Measurements from ENCODE around the gene GNAQ.

GNAQ gene

DNA sequence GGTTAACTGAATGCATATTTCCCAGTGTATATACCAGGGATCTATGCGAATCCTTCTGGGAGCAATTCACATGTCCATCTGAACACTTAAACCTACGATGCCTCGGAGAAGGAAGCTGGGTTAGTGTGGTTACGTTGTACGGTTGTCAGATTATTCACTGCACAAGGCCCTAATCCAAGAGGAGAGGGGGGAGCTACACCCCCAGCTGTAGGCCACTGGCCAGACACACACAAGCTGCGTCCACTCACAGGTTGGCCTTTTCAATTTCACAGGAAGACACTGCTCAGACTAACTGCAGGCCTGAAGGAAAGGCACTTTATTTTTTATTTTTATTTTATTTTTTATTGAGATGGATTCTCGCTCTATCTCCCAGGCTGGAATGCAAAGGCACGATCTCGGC, 199.0 kb downstream of the GNAQ start:
- no peak for TF ChIP-seq CEBPB (IDR thresholded peaks at IDR 0.05)
- TF ChIP-seq ZBTB7A (IDR thresholded peaks at IDR 0.05; ENCODE audit: low read depth) = no peak
- TF ChIP-seq TCF12 (IDR thresholded peaks at IDR 0.05; ENCODE audit: low read depth) = no peak
- TF ChIP-seq TAF1 (IDR thresholded peaks at IDR 0.05; ENCODE audit: low read depth) = no peak
- TF ChIP-seq FOXM1 (IDR thresholded peaks at IDR 0.05; ENCODE audit: borderline replicate concordance, low read depth) = no peak
- TF ChIP-seq EP300 (IDR thresholded peaks at IDR 0.05; ENCODE audit: borderline replicate concordance) = no peak
- no peak for TF ChIP-seq YY1 (IDR thresholded peaks at IDR 0.05; ENCODE audit: low read depth)
- TF ChIP-seq, protein P1, sequence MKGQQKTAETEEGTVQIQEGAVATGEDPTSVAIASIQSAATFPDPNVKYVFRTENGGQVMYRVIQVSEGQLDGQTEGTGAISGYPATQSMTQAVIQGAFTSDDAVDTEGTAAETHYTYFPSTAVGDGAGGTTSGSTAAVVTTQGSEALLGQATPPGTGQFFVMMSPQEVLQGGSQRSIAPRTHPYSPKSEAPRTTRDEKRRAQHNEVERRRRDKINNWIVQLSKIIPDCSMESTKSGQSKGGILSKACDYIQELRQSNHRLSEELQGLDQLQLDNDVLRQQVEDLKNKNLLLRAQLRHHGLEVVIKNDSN (IDR thresholded peaks at IDR 0.05) = no peak
- TF ChIP-seq, protein P2, sequence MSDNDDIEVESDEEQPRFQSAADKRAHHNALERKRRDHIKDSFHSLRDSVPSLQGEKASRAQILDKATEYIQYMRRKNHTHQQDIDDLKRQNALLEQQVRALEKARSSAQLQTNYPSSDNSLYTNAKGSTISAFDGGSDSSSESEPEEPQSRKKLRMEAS (IDR thresholded peaks at IDR 0.05) = no peak
- no peak for TF ChIP-seq RAD21 (IDR thresholded peaks at IDR 0.05; ENCODE audit: low read depth)
- no peak for TF ChIP-seq NFIC (IDR thresholded peaks at IDR 0.05)

DNA sequence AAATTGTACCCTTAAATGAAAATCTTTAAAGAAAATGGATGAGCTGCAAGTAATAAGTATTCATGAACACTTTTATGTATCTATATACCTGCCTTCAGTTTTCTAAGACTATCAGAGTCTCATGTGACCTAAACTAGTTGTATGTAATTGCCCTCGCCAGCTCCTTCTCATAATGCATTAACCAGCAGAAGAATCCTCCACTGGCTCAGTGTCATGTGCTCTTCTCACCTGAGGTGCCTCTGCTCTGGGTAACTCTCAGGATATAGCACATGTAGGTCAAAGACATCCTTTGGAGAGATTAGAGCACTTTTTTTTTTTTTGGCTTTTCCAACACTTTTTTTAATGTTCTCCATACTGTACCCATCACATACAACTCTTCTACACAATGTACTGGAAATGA, 199.8 kb downstream of the GNAQ start:
- TF ChIP-seq, protein P2 (IDR thresholded peaks at IDR 0.05) = no peak
- TF ChIP-seq, protein P1 (IDR thresholded peaks at IDR 0.05) = no peak
- no peak for TF ChIP-seq TEAD4 (IDR thresholded peaks at IDR 0.05)
- TF ChIP-seq RAD21 (IDR thresholded peaks at IDR 0.05; ENCODE audit: low read depth) = no peak
- no peak for TF ChIP-seq EP300 (IDR thresholded peaks at IDR 0.05; ENCODE audit: borderline replicate concordance)
- TF ChIP-seq, protein P3, sequence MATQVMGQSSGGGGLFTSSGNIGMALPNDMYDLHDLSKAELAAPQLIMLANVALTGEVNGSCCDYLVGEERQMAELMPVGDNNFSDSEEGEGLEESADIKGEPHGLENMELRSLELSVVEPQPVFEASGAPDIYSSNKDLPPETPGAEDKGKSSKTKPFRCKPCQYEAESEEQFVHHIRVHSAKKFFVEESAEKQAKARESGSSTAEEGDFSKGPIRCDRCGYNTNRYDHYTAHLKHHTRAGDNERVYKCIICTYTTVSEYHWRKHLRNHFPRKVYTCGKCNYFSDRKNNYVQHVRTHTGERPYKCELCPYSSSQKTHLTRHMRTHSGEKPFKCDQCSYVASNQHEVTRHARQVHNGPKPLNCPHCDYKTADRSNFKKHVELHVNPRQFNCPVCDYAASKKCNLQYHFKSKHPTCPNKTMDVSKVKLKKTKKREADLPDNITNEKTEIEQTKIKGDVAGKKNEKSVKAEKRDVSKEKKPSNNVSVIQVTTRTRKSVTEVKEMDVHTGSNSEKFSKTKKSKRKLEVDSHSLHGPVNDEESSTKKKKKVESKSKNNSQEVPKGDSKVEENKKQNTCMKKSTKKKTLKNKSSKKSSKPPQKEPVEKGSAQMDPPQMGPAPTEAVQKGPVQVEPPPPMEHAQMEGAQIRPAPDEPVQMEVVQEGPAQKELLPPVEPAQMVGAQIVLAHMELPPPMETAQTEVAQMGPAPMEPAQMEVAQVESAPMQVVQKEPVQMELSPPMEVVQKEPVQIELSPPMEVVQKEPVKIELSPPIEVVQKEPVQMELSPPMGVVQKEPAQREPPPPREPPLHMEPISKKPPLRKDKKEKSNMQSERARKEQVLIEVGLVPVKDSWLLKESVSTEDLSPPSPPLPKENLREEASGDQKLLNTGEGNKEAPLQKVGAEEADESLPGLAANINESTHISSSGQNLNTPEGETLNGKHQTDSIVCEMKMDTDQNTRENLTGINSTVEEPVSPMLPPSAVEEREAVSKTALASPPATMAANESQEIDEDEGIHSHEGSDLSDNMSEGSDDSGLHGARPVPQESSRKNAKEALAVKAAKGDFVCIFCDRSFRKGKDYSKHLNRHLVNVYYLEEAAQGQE (IDR thresholded peaks at IDR 0.05; ENCODE audit: low read depth) = no peak
- TF ChIP-seq TAF1 (IDR thresholded peaks at IDR 0.05; ENCODE audit: low read depth) = no peak
- no peak for TF ChIP-seq NFIC (IDR thresholded peaks at IDR 0.05)
- TF ChIP-seq EGR1 (IDR thresholded peaks at IDR 0.05) = no peak
- TF ChIP-seq CEBPB (IDR thresholded peaks at IDR 0.05) = no peak
- TF ChIP-seq FOXM1 (IDR thresholded peaks at IDR 0.05; ENCODE audit: borderline replicate concordance, low read depth) = no peak
- TF ChIP-seq YY1 (IDR thresholded peaks at IDR 0.05; ENCODE audit: low read depth) = no peak
- TF ChIP-seq CREB1 (IDR thresholded peaks at IDR 0.05; ENCODE audit: low read depth) = no peak
- no peak for TF ChIP-seq ZBTB7A (IDR thresholded peaks at IDR 0.05; ENCODE audit: low read depth)
- no peak for TF ChIP-seq TCF12 (IDR thresholded peaks at IDR 0.05; ENCODE audit: low read depth)

DNA sequence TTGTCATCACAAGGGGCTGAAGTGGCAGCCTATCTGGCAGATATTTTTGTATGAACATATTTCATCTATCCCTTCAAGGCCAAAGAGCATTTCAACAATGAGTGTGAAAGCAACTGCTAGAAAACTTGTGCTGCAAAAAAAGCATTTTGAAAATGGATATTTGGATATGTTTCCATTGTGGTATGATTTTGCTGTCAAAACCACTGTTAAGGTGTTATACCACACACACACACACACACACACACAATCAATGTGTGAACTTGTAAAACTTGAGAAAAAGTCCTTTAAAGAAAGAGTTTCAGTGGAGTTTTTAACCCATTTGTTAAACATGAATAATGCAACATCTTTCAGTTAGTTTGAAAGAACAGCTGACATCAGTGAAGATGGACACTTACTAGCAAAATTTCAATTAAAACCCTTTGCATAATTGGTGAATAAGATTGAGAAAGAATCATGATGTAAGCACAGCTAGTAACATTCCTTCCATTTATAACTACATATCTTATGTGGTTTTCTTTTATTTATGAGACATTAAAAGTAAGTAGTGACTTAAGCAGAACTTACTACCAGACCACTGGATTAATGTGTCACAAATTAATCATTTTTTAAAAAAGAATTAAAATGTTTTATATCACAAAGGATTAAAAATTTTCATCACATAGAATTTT, 200.9 kb downstream of the GNAQ start:
- TF ChIP-seq FOXM1 (IDR thresholded peaks at IDR 0.05; ENCODE audit: borderline replicate concordance, low read depth) (no peak), CREB1 (IDR thresholded peaks at IDR 0.05; ENCODE audit: low read depth) (no peak), CEBPB (IDR thresholded peaks at IDR 0.05) (no peak), ZBTB7A (IDR thresholded peaks at IDR 0.05; ENCODE audit: low read depth) (no peak), EP300 (IDR thresholded peaks at IDR 0.05; ENCODE audit: borderline replicate concordance) (no peak), TEAD4 (IDR thresholded peaks at IDR 0.05) (no peak), RAD21 (IDR thresholded peaks at IDR 0.05; ENCODE audit: low read depth) (no peak), TAF1 (IDR thresholded peaks at IDR 0.05; ENCODE audit: low read depth) (no peak), YY1 (IDR thresholded peaks at IDR 0.05; ENCODE audit: low read depth) (no peak)
- TF ChIP-seq, protein P3 (IDR thresholded peaks at IDR 0.05; ENCODE audit: low read depth) = no peak

DNA sequence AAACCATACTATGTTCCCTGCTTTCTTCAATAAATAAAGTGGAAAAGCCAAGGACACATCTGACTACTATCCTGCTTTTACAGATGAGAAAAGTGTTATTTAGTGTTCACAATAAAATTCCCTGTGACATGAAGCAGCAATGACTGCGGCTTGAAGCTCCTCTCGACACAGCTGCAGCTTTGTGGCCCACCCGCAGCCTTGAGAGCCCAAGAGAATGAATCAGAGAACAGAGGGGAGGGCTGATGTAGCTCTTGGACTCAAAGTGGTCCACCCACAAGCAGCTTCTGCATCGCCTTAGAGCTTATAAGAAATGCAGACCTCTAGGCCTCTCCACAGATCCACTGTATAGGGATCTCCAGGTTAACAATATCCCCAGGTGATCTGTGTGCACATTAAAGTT, 202.2 kb downstream of the GNAQ start:
- TF ChIP-seq, protein P1 (IDR thresholded peaks at IDR 0.05) = no peak
- no peak for TF ChIP-seq TCF12 (IDR thresholded peaks at IDR 0.05; ENCODE audit: low read depth)

DNA sequence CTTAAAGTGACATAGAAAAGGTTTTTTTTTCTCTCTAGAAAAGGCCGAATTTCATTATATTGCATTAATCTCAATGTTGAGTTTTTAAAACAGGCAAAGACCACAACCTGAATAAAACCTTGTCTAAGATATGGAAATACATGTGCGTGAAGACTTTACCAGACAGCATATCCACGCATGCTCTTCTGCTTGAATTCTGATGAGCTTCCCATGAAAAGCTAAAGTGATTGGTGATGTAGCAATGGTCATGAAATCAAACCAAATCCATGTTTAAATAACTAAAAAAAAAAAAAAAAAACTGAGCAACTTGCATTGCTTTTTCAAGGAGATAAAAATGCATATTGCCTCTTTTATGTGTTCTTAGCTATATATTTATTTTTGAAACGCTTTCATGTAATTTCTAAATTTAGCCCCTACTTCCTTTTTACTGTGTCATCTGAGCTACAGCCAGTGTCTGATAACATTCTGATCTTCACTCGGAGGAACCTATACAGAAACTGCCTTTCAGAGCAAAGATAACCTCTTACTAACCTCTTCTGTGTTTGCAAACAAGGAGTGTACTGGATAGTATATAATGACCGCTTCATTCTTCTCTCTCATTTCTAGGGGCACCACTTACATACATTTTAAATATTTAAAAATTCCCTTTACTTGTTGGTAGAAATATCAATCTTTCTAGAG, 204.4 kb downstream of the GNAQ start:
- no peak for TF ChIP-seq ZBTB7A (IDR thresholded peaks at IDR 0.05; ENCODE audit: low read depth)
- TF ChIP-seq CREB1 (IDR thresholded peaks at IDR 0.05; ENCODE audit: low read depth) = no peak
- no peak for TF ChIP-seq TEAD4 (IDR thresholded peaks at IDR 0.05)
- no peak for TF ChIP-seq EP300 (IDR thresholded peaks at IDR 0.05; ENCODE audit: borderline replicate concordance)
- no peak for TF ChIP-seq YY1 (IDR thresholded peaks at IDR 0.05; ENCODE audit: low read depth)
- TF ChIP-seq, protein P3 (IDR thresholded peaks at IDR 0.05; ENCODE audit: low read depth) = no peak
- TF ChIP-seq, protein P1 (IDR thresholded peaks at IDR 0.05) = no peak
- no peak for TF ChIP-seq TCF12 (IDR thresholded peaks at IDR 0.05; ENCODE audit: low read depth)
- no peak for TF ChIP-seq EGR1 (IDR thresholded peaks at IDR 0.05)
- TF ChIP-seq TAF1 (IDR thresholded peaks at IDR 0.05; ENCODE audit: low read depth) = no peak
- TF ChIP-seq, protein P2 (IDR thresholded peaks at IDR 0.05) = no peak
- no peak for TF ChIP-seq CEBPB (IDR thresholded peaks at IDR 0.05)
- TF ChIP-seq FOXM1 (IDR thresholded peaks at IDR 0.05; ENCODE audit: borderline replicate concordance, low read depth) = no peak
- no peak for TF ChIP-seq RAD21 (IDR thresholded peaks at IDR 0.05; ENCODE audit: low read depth)
- no peak for TF ChIP-seq NFIC (IDR thresholded peaks at IDR 0.05)

Measured in Ishikawa (cell line).